GM12892 (cell line): ENCODE data around the gene CLSTN2.

ENCODE experiments used
- POLR2A ChIP-seq: IDR thresholded peaks from 2 replicates; pipeline ENCODE4 v1.6.1; 2011; ENCODE audit warnings: low read depth, low read length, control low read depth
- TAF1 ChIP-seq: IDR thresholded peaks from 2 replicates; pipeline ENCODE4 v1.6.1; 2011; ENCODE audit warnings: low read depth, mild to moderate bottlenecking, control low read depth, low read length, borderline replicate concordance

- TF ChIP-seq TAF1 (no peak), POLR2A (no peak)
Measured at GRCh38 chr3:140246578-140246977, 311.6 kb downstream of the CLSTN2 start.
